NCI-H187 (cell line): Measurements from ENCODE around the gene TYRP1.
"Not testable (repeated sequence)": the region's sequence is repeated elsewhere in the genome, so short reads cannot be mapped to it uniquely, and the experiment has no call there.

Experiments used
- DNase-seq, 2 experiments: peaks; one replicate each; lab custom pipeline; 2025; lab: John Stamatoyannopoulos, UW

Gene TYRP1, protein sequence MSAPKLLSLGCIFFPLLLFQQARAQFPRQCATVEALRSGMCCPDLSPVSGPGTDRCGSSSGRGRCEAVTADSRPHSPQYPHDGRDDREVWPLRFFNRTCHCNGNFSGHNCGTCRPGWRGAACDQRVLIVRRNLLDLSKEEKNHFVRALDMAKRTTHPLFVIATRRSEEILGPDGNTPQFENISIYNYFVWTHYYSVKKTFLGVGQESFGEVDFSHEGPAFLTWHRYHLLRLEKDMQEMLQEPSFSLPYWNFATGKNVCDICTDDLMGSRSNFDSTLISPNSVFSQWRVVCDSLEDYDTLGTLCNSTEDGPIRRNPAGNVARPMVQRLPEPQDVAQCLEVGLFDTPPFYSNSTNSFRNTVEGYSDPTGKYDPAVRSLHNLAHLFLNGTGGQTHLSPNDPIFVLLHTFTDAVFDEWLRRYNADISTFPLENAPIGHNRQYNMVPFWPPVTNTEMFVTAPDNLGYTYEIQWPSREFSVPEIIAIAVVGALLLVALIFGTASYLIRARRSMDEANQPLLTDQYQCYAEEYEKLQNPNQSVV

DNA sequence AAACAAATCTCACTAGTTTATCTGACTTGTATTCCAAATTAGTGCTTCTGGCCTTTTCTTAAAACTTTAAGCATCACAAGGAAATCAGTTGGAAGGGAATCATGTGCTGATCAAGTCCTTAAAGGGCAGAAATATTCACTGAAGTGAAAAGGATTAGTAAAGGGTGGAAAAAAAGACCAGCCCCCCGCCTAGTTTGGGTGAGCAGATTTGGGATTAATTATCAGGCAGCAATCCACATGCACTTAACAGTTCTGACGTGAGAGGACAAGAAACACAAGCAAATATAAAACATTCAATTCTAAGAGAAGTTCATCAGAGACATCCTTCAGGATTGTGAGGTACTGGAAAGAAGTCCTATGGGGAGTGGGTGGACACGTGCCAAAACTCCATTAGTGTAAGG, at the start of gene TYRP1:
TYRP1 (plus strand) TSS at position 245 of the 400 bp plus-strand sequence. CDS start 612 bp downstream, outside the sequence.
- DNase-seq, result no peak

DNA sequence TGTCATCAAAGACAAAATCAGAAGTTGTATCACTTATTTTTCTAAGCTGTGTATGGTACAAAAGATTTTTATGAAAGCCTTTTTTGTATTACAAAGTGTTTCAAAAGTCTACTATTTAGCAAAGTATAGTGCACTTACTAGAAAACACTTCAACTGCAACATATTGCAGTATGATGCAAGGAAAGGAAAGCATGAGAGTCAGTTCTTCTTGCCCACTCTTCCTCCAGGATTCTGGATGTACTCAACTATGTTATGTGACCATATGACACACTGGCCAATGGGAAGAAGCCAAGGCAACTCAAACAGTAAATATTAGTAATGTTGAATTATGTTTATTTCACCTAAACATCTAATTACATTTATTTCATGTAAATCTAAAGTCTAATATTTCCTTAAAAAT, 49.5 kb upstream of the TYRP1 start:
- DNase-seq, result no peak

DNA sequence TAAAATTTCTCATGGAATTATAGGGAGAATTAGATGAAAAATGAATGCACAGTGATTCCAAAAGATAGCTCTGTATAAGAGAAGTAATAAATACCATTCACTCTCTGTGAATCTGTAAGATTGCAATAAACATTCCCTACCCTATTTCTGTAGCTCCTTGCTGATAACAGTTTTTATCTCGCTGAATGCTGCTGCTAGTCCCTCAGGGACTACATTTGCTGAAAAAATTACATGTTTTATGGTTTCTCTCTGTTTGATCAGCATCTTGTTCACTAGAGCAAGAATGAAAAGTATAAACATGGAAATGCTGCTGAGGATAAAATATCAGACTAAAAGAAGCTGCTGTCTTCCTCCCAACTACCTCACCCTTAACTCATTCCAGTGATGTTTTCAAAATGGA, 44.3 kb upstream of the TYRP1 start:
- no peak for DNase-seq

DNA sequence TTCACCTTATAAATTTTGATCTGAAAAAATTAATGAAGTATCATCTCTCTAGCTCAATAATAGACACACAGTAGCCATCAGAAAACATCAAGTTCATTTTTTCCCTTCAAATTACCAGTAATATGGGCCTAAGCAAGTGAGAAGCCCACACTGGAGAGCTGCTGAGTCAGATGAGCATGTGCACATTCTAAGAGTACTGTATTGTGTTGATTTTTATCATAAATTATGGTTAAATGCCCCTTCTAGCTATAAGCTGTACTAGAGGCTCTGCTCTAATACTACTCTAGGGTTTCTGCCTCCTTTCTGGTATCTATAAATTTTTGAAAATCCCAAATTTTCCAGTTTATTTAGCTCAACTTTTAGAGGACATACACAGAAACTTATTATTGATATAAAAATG, 42.1 kb upstream of the TYRP1 start:
- DNase-seq, result no peak

DNA sequence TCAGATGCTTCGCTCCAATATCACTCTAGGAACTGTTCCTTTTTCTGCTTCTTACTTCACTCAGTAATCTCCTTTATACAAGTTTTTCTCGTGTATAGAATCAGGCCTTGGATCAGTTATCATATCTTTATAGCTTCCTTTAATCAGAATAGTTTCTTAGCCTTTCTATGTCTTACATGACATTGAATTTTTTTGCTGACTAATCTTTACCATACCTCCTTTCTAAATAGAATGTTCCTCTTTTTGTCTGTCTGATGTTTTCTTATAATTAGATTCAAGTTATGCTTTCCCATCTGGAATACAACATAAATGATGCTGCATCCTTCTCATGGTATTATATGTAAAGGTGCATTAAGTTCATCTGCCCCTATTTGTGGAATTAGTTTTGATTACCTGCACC, 40.2 kb upstream of the TYRP1 start:
- no peak for DNase-seq

DNA sequence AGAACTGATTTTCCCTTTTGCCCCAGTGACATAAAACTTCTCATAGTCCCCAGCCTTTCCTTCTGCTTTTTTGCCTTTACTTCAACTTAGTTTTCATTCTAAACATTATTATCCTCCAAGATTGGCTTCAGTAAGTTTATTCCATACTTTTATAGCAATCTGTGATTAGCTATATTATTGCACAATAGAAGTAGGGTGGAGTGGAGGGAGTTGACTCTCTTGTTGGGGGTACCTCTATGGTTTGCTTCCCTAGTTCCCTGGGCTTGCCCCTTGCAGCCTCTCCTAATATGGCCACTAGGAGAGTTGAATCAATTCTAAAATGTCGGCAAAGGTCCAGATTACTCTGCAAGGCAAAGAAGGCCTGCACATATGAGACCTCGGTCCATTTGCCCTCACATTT, 36.4 kb upstream of the TYRP1 start:
- DNase-seq, result no peak

DNA sequence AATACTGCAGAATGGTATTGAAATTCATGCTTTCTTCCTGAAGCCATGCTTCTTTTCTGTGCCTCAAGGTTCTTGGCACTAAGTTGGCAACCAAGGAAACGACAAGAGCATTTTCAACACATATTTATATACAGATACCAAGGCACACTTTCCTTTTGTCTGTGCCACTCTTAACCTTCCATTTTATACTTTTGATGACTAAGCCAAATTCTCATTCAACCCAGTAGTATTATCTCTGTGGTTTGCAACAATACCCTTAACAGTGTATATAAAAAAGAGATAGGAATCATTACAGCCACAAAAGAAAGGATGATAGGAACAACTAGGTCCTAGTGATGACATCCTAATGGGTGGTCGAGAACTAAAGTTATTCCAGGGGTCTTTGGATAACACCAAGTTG, 36.0 kb upstream of the TYRP1 start:
- no peak for DNase-seq

DNA sequence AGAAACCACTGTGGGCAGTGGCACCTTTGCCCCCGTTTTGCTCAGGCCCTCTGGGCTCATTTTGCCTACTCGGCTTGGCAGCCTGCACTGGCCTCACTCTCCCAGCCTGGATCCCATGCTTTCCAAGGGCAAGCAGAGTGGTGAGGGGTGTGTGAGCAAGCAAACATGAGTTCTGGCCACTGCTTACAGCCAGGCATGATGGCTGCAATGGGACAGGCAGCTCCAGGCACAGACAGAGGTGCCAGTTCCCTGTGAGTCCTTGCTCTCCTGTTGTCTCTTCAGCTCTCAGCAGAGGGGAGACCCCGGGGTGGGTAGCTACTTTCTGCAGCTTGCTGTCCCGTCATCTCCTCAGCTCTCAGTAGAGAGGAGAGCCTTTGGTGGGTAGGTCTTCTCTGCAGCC, 35.2 kb upstream of the TYRP1 start:
- DNase-seq, result no peak

DNA sequence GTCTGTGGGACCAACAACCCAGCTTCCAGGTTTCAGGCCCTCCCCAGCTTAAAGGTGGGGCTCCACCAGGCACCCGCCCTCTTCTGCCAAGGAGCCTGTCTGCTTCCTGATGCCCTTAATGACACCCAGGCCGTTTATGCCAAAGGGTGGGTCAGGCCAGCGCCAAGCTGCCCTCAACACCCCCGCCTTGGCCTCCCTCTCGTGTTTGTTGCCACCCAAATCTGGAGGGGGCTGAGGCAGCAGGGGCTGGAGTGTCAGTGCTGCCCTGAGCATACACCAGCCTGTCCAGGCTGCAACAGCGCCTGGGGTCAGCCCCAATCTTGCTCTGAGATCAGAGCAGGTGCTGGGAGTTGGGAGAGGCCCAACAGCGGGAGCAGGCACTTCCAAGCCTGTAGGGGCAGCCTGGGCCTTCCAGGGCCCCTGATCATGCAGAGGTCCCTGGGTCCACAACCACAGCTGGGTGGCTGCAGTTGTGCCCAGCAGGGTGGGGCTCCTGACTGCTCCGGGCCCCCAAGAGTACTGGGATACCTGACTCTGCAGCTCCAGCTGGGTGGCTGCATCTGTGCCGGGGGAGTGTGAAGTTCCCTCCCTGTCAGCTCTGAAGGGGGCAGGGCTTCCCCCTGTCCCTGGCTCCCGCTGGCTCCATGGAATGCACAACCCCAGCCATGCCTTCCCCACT, 34.5 kb upstream of the TYRP1 start:
- no peak for DNase-seq

DNA sequence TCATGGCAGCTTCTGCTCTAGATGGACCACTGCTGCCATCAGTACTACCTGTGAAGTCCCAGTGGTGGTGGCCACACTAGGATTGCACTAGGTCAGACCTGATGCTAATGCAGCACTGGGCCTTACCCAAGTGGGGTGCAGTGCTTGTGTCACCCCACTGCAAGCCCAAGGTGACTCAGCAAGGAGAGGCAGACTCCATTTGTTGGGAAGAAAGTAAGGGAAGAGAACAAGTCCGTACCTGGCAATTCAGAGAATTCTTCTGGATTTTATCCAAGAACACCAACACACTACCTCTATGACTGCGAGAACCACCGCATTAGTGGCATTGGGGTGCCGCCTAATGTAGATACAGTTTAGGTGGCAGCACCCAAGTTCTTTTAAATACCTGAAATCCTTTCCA, 34.0 kb upstream of the TYRP1 start:
- no peak for DNase-seq

DNA sequence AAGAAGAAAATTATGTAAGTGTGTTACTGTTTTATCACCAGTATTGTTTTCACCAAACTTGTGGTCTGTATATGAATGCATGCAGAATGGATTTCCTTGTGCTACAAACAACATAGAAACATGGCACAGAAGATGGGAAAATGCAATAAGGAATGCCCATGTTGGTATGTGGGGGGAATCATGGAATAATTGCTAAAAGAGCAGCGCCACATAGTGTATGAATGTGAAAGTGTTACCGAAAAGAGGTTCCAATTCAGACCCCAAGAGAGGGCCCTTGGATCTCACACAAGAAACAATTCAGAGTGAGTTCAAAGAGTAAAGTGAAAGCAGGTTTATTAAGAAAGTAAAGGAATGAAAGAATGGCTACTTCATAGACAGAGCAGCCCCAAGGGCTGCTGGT, 26.4 kb upstream of the TYRP1 start:
- DNase-seq, result no peak

DNA sequence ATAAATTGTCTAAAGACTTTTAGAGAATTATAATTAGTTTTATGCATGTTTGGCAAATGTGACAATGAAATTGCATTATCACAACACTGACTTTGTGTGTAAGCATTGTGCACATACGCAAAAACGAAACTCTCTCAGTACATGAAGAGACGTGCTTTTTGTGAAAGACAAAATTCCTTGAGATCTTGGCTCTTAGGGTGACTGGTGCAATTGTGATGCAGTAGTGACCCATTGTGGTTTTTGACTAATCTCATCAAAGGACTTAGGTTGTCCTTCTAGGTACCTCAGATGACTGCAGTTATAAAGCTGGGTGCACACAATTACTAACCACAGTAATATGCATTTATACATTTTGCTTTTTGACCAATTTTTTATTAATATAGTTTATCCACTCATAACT, 25.3 kb upstream of the TYRP1 start:
- DNase-seq, result no peak

DNA sequence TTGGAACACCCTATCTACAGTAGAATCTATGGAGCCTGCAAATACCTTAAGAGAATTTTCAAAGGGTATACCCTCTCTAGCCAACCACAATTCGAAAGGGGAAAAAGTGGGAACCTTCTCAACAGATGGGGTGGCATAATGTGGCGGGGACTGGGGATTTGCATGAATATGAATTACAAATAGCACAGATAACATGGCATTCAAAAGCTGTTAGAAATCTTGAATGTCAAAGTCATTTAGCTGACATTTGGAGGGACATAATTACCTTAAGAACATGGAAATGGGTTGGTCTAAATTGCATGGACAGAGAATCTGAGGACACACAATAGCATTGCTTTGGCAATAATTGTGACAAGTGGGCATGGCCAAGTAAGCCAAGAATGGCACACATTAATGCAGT, 23.2 kb upstream of the TYRP1 start:
- no peak for DNase-seq

DNA sequence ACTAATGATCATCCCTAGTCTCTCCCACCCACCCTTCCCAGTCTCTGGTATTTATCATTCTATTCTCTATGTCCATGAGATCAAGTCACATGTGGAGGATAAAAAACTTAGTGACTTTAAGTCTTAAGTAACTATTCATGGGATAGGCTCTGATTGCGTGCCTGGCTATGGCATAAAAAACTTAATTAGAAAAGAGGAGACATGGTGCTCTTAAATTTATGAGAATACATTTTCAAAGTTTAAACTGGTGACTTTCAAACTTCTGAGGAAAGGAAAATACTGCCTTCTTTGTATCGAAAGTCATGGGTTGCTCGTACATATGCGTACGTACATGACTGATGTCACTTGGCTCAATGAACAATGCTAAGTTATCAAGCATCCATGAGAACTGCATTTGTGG, 18.2 kb upstream of the TYRP1 start:
- no peak for DNase-seq

DNA sequence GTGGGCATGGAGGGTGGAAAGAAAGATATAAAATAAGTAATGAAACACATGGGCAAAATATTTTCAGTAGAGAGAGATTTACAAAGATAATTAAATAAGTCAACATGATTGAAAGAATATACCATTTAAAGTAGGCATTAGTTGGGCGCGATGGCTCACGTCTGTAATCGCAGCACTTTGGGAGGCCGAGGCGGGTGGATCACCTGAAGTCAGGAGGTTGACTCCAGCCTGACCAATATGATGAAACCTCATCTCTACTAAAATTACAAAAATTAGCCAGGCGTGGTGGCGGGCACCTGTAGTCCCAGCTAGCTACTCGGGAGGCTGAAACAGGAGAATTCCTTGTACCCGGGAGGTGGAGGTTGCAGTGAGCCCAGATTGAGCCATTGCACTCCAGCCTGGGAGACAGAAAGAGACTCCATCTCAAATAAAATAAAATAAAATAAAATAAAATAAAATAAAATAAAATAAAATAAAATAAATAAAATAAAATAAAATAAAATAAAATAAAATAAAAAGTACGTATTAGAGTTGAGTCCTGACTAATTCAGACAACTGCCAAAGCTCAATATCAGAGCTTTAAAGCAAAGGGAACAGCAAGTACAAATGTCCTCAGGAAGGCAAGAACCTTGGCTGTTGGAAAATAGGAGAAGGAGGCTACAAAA, 15.6 kb upstream of the TYRP1 start:
- DNase-seq, result not testable (repeated sequence)

DNA sequence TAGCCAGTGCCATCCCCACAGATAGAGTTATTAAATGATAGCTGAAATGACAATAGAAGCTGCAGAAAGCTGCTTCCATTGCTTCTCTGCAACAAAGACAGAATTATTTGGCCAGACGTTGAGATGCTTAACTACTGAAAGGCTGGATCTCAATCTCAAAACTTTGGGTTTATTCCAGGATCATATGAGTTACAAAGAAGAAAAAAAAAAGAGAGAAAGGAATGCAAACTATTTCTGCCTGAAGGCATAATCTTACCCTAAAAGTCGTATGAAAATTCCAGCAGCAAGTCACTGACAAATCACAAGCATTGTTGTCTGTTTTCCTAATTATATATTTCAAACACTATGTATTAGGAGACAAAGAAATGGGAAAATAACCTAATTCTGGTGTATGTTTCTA, 12.8 kb upstream of the TYRP1 start:
- DNase-seq, result no peak

DNA sequence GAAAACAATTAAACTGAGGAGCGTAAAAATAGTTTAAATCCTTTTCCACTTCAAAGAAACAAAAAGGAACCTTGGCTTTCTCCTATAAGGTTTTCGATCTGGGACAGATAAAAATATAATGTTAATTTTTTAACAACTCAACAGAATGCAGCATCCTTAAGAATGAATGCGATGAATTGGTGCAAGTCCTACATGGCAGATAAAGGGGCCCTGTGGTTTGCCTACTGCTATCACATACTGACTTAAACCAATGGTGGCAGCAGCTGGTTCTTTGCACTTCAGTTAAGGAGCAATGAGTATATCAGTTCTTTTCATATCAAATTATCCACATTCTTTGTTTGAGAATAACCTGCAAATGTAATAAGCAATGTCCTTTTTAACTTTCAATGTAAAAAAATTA, 12.4 kb upstream of the TYRP1 start:
- DNase-seq, result no peak

DNA sequence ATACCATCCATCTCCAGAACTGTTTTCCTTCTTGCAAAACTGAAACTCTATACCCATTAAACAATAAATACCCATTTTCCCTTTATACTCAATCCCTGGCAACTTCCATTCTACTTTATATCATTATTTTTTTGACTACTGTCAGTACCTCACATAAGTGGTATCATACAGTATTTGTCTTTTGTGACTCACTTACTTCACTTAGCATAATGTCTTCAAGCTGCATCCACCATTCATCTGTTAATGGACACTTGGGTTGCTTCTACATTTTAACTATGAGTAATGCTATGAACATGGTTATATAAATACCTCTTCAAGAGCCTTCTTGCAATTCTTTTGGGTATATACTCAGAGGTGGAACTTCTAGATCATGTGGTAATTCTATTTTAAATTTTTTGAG, 11.6 kb upstream of the TYRP1 start:
- DNase-seq, result no peak

DNA sequence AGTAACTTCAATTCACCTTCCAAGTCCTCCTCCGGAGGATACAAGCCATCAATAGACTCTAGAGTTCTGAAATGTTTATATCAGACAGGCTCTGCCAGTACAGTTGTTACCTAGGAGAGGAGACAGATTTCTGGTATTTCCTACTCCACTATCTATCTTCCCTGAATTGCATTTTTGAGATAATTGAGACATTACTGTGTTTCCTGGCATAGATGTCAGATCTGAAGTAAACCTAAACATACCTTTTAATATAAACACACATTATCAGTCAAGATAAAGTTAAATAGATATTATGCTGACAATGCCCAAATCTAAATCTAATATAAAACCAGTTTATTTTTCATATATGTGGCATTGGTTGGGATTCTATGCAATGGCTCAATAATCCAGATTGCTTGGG, 8.2 kb upstream of the TYRP1 start:
- no peak for DNase-seq

DNA sequence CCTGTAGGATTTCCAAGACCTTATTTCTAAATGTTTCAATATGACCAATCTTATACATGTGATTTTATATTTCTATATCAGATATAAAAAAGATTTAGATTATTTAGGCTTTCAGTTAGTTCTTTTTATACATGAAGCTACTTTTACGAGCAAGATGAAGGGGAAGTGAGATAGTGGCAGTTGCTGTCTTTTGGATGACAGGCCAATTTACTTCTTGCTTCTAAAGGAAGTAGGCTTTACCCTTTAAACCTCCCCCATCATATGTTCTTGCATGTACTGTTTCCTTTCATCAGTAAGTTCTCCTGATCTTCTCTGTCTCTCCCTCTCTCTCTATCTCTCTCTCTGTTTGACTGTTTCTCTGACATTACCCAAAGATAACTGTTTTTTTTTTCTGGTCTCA, 4.0 kb upstream of the TYRP1 start:
- no peak for DNase-seq

DNA sequence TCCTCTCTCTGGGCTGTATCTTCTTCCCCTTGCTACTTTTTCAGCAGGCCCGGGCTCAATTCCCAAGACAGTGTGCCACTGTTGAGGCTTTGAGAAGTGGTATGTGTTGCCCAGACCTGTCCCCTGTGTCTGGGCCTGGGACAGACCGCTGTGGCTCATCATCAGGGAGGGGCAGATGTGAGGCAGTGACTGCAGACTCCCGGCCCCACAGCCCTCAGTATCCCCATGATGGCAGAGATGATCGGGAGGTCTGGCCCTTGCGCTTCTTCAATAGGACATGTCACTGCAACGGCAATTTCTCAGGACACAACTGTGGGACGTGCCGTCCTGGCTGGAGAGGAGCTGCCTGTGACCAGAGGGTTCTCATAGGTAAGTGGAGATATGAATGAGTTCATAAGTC, 828 bp downstream of the TYRP1 start:
- DNase-seq, result no peak

DNA sequence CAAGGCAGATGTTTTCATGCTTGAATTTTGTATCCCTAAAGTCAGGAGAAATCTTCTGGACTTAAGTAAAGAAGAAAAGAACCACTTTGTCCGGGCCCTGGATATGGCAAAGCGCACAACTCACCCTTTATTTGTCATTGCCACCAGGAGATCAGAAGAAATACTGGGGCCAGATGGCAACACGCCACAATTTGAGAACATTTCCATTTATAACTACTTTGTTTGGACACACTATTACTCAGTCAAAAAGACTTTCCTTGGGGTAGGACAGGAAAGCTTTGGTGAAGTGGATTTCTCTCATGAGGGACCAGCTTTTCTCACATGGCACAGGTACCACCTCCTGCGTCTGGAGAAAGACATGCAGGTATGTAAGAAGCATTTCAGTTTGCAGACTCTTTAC, 2.3 kb downstream of the TYRP1 start:
- DNase-seq, result no peak
